HepG2 (cell line): ENCODE measurements around the gene CRADD. TPM values are rescaled to one million over a fixed set of nuclear protein-coding genes. Genes with fewer than 3 reads are reported as not detected.

Experiments used
- ATAC-seq: fragments of 200-7000 bp; cut with Tn5 transposase; 3 replicates; pipeline ENCODE4 v1.9.1; 2020; ENCODE audit warnings: mild to moderate bottlenecking, moderate library complexity
- BruUV-seq: library from RNA; stranded (reverse); fragments of 400-500 nt; replicated peaks from 2 replicates; lab custom pipeline; 2021; lab: Mats Ljungman, UMichigan
- CTCF ChIA-PET: fragments of 300-600 bp; formaldehyde crosslinking; extraction: SDS; loops from one replicate; lab custom pipeline; 2021; ENCODE audit warnings: low total read pairs, inconsistent platforms, low intra/inter-chr PET ratio; lab: Yijun Ruan, JAX
- POLR2A ChIA-PET: fragments of 350-600 bp; sonication (Branson Sonifier 250); formaldehyde crosslinking; loops from one replicate; lab custom pipeline; 2020; ENCODE audit warnings: antibody characterized with exemption, inconsistent platforms; lab: Yijun Ruan, JAX
- DNase-seq: peaks from one replicate; pipeline ENCODE4 v3.0.0-alpha.2; 2015; ENCODE audit warnings: low spot score
- FAIRE-seq: peaks from 3 replicates; lab custom pipeline; 2011; peaks lifted over from hg19 to GRCh38; lab: Jason Lieb, UNC
- H2AFZ ChIP-seq: one replicate; pipeline ENCODE4 v1.6.1; 2011; ENCODE audit warnings: low read length, inconsistent platforms
- H3K27ac ChIP-seq: fragments of 300-600 bp; 3 replicates; pipeline ENCODE4 v1.8.0; 2011; ENCODE audit warnings: mixed run types, mild to moderate bottlenecking, mixed read lengths, low read length, inconsistent platforms; ENCODE audit not compliant: insufficient read depth; ENCODE audit errors: extremely low read length
- H3K27me3 ChIP-seq, 2 experiments: fragments of 200-600 bp in 1 of 2; 2 replicates in 1 of 2; 3 replicates in 1 of 2; pipeline versions ENCODE4 v1.6.0 to v1.8.0; 2011; ENCODE audit warnings: low read length in 2 of 2, mild to moderate bottlenecking in 2 of 2, moderate library complexity in 2 of 2, inconsistent platforms in 1 of 2; ENCODE audit not compliant: insufficient read depth in 2 of 2, control insufficient read depth in 1 of 2
- H3K36me3 ChIP-seq, 2 experiments: fragments of 200-600 bp in 1 of 2; replicated peaks in 1 of 2; 2 replicates in 1 of 2; 3 replicates in 1 of 2; pipeline versions ENCODE4 v1.5.1 to v1.8.0; 2011; ENCODE audit warnings: low read length in 2 of 2, inconsistent platforms in 1 of 2; ENCODE audit not compliant: insufficient read depth in 2 of 2, control insufficient read depth in 1 of 2
- H3K4me1 ChIP-seq: 2 replicates; pipeline ENCODE4 v1.5.1; 2012; ENCODE audit warnings: low read length, inconsistent platforms; ENCODE audit not compliant: insufficient read depth
- H3K4me2 ChIP-seq: 2 replicates; pipeline ENCODE4 v1.6.0; 2011; ENCODE audit warnings: low read depth, low read length, inconsistent platforms
- H3K4me3 ChIP-seq, 3 experiments: fragments of 200-600 bp in 1 of 3; sonication (generic), shearing (Covaris generic) in 1 of 3; replicated peaks in 1 of 3; 2 replicates each; pipeline ENCODE4 v1.5.1; 2011 to 2016; ENCODE audit warnings: low read length in 3 of 3, inconsistent platforms in 2 of 3, low read depth in 2 of 3, mild to moderate bottlenecking in 2 of 3, control low read depth in 1 of 3, mixed read lengths in 1 of 3; ENCODE audit not compliant: insufficient read depth in 1 of 3
- H3K79me2 ChIP-seq: one replicate; pipeline ENCODE4 v1.6.1; 2011; ENCODE audit warnings: low read length, inconsistent platforms; ENCODE audit not compliant: insufficient read depth
- H3K9ac ChIP-seq: 2 replicates; pipeline ENCODE4 v1.6.0; 2011; ENCODE audit warnings: mild to moderate bottlenecking, low read depth, low read length, inconsistent platforms; ENCODE audit not compliant: insufficient read depth
- H3K9me3 ChIP-seq: 2 replicates; pipeline ENCODE4 v1.5.1; 2012; ENCODE audit warnings: mild to moderate bottlenecking, low read length
- H4K20me1 ChIP-seq: 2 replicates; pipeline ENCODE4 v1.6.0; 2011; ENCODE audit warnings: inconsistent platforms, mild to moderate bottlenecking, low read length, moderate library complexity; ENCODE audit not compliant: insufficient read depth
- GATAD1 ChIP-seq: IDR thresholded peaks from 2 replicates; pipeline ENCODE4 v1.6.1; 2016; ENCODE audit warnings: missing genetic modification reagents, missing compliant biosample characterization
- HNF4A ChIP-seq: sonication (generic); formaldehyde crosslinking; IDR thresholded peaks from 2 replicates; pipeline ENCODE4 v1.4.0; 2020; ENCODE audit warnings: missing genetic modification reagents
- IRF2 ChIP-seq: IDR thresholded peaks from 2 replicates; pipeline ENCODE4 v1.6.1; 2018; ENCODE audit warnings: missing genetic modification reagents, missing compliant biosample characterization
- ISX ChIP-seq: sonication (generic); formaldehyde crosslinking; conservative IDR thresholded peaks from 2 replicates; pipeline ENCODE4 v1.5.0; 2020; ENCODE audit warnings: missing genetic modification reagents
- MLLT10 ChIP-seq: sonication (generic); formaldehyde crosslinking; IDR thresholded peaks from 2 replicates; pipeline ENCODE4 v1.4.0; 2020; ENCODE audit warnings: missing genetic modification reagents
- MLXIP ChIP-seq: sonication (generic); formaldehyde crosslinking; IDR thresholded peaks from 2 replicates; pipeline ENCODE4 v1.9.0; 2021; ENCODE audit warnings: missing genetic modification reagents, borderline replicate concordance
- RBM22 ChIP-seq: fragments of 200-400 bp; formaldehyde crosslinking; optimal IDR thresholded peaks from 2 replicates; pipeline ENCODE3; 2017; ENCODE audit warnings: mild to moderate bottlenecking, low read length, moderate library complexity
- SOX13 ChIP-seq, 3 experiments: fragments of 450-650 bp in 1 of 3; sonication (generic) in 1 of 3; formaldehyde crosslinking in 1 of 3; IDR thresholded peaks in 2 of 3; conservative IDR thresholded peaks in 1 of 3; 2 replicates each; pipeline versions ENCODE4 v1.5.0 to v1.6.1; 2016 to 2020; ENCODE audit warnings: antibody characterized with exemption in 1 of 3, mild to moderate bottlenecking in 1 of 3, missing compliant biosample characterization in 1 of 3, missing genetic modification reagents in 1 of 3, moderate library complexity in 1 of 3
- TBL1XR1 ChIP-seq: fragments of 150-350 bp; IDR thresholded peaks from 2 replicates; pipeline ENCODE4 v1.6.1; 2014; ENCODE audit warnings: borderline replicate concordance, low read length; ENCODE audit not compliant: partially characterized antibody
- TBX2 ChIP-seq: sonication (generic); formaldehyde crosslinking; IDR thresholded peaks from 2 replicates; pipeline ENCODE4 v1.5.0; 2020; ENCODE audit warnings: missing genetic modification reagents, mild to moderate bottlenecking, borderline replicate concordance
- ZNF224 ChIP-seq: sonication (generic); formaldehyde crosslinking; IDR thresholded peaks from 2 replicates; pipeline ENCODE4 v1.5.0; 2020; ENCODE audit warnings: mild to moderate bottlenecking, missing genetic modification reagents
- ZNF253 ChIP-seq: sonication (generic); formaldehyde crosslinking; IDR thresholded peaks from 2 replicates; pipeline ENCODE4 v1.8.0; 2022; ENCODE audit warnings: mild to moderate bottlenecking, missing genetic modification reagents, borderline replicate concordance
- ZNF362 ChIP-seq: sonication (generic); formaldehyde crosslinking; IDR thresholded peaks from 2 replicates; pipeline ENCODE4 v1.4.0; 2020; ENCODE audit warnings: missing genetic modification reagents, mild to moderate bottlenecking, borderline replicate concordance
- ZNF770 ChIP-seq: sonication (generic); formaldehyde crosslinking; IDR thresholded peaks from 2 replicates; pipeline ENCODE4 v1.5.0; 2020; ENCODE audit warnings: mild to moderate bottlenecking, missing genetic modification reagents
- WGBS: methylation state at CpG from one replicate; pipeline ENCODE4 v1.1.6; 2017; ENCODE audit warnings: low lambda C conversion rate; 5-methylcytosine and 5-hydroxymethylcytosine counted together
- in situ Hi-C: cut with HindIII; loops from 2 replicates; pipeline ENCODE4 v1.10.0; 2017; ENCODE audit warnings: low pct_unique_long_range_greater_than_20kb; ENCODE audit not compliant: extremely low pct_ligation_motif_present
- intact Hi-C: fragments of 100-400 bp; cut with micrococcal nuclease; formaldehyde crosslinking; loops from one replicate; pipeline ENCODE4 v1.10.0; 2022; ENCODE audit not compliant: unreplicated experiment
- polyA plus RNA-seq, 8 experiments: library from polyadenylated mRNA; depleted of rRNA in 3 of 8; stranded (reverse) in 7 of 8; unstranded in 1 of 8; fragments of >200 nt; fragmentation: Illumina TruSeq in 4 of 8; extraction: Trizol in 4 of 8; gene quantifications; 2 replicates each; pipeline versions ENCODE4 v1.2.1 to v1.2.3, GENCODE V29; 2011 to 2016; ENCODE audit warnings: low read depth in 4 of 8, missing spikeins in 1 of 8, mixed read lengths in 1 of 8; ENCODE audit not compliant: insufficient read depth in 1 of 8
- total RNA-seq, 5 experiments: library from RNA; depleted of rRNA; stranded (reverse); fragments of >200 nt; fragmentation: Illumina TruSeq; extraction: Trizol; gene quantifications; 2 replicates each; pipeline ENCODE4 v1.2.3, GENCODE V29; 2016; ENCODE audit warnings: low read depth in 1 of 5
- TF ChIP-seq, protein P1 (sequence below): sonication (generic); formaldehyde crosslinking; IDR thresholded peaks from 2 replicates; pipeline ENCODE4 v1.4.0; 2020; ENCODE audit warnings: missing genetic modification reagents

Gene CRADD
- total and polyA plus RNA-seq, 2 of the 13 experiments (the other 11 are each of a cell fraction or from before 2014, with no cell fraction given) = 12.4 to 18.8 TPM

DNA sequence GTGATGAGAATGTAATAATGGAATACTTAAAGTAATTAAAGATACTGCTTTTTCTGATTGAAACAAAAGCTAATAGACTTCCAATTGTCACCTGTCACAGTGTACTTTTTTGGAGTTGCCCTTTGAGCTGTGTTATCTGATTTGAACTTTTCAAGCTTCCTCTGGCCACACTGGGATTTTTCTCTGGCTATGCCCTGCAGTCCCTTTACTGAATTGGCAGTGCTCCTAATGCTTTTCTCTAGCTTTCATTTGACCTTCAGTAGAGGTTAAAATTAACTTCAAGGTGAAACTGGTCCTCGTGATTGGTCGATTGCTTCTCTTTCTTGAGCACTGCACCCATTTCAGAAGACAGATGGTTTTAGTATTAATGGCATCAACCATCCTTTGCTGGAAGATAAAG is 89.2 kb downstream of the CRADD start:
- no peak overlapping the region for H3K4me3 ChIP-seq
- DNase-seq = no peak
- H4K20me1 ChIP-seq = no peaks in the 10 kb centered on the region
- H2AFZ ChIP-seq = no peak overlapping the region
- peak; percentile 61 for FAIRE-seq
- no peak overlapping the region for H3K27ac ChIP-seq
- in situ Hi-C loops = no loop called here
- BruUV-seq = no TSS peak
- H3K4me1 ChIP-seq = peaks cover 33% of the 10 kb centered on the region
- intact Hi-C loops = no loop called here
- H3K79me2 ChIP-seq = no peaks in the 10 kb centered on the region
- ChIA-PET CTCF (no interaction called here), POLR2A (no interaction called here)
- no peaks in the 10 kb centered on the region for H3K36me3 ChIP-seq
- 8% methylated on average over 2 of the region's 2 CpGs for WGBS
- no peak overlapping the region for H3K4me2 ChIP-seq
- H3K27me3 ChIP-seq = no peaks in the 10 kb centered on the region
- no peaks in the 10 kb centered on the region for H3K9me3 ChIP-seq
- no peak overlapping the region for H3K9ac ChIP-seq
- ATAC-seq = peak; percentile 47; the same call in 1 of the 3 replicates
- no peak for TF ChIP-seq ZNF770 (CRISPR knock-in tag)
- TF ChIP-seq RBM22 = no peak
- TF ChIP-seq, protein P1, sequence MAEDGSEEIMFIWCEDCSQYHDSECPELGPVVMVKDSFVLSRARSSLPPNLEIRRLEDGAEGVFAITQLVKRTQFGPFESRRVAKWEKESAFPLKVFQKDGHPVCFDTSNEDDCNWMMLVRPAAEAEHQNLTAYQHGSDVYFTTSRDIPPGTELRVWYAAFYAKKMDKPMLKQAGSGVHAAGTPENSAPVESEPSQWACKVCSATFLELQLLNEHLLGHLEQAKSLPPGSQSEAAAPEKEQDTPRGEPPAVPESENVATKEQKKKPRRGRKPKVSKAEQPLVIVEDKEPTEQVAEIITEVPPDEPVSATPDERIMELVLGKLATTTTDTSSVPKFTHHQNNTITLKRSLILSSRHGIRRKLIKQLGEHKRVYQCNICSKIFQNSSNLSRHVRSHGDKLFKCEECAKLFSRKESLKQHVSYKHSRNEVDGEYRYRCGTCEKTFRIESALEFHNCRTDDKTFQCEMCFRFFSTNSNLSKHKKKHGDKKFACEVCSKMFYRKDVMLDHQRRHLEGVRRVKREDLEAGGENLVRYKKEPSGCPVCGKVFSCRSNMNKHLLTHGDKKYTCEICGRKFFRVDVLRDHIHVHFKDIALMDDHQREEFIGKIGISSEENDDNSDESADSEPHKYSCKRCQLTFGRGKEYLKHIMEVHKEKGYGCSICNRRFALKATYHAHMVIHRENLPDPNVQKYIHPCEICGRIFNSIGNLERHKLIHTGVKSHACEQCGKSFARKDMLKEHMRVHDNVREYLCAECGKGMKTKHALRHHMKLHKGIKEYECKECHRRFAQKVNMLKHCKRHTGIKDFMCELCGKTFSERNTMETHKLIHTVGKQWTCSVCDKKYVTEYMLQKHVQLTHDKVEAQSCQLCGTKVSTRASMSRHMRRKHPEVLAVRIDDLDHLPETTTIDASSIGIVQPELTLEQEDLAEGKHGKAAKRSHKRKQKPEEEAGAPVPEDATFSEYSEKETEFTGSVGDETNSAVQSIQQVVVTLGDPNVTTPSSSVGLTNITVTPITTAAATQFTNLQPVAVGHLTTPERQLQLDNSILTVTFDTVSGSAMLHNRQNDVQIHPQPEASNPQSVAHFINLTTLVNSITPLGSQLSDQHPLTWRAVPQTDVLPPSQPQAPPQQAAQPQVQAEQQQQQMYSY (CRISPR knock-in tag) = no peak
- TF ChIP-seq ZNF224 = no peak
- no peak for TF ChIP-seq ISX (CRISPR knock-in tag)
- no peak for TF ChIP-seq IRF2 (CRISPR knock-in tag)
- TF ChIP-seq ZNF362 (CRISPR knock-in tag) = no peak
- TF ChIP-seq GATAD1 (CRISPR knock-in tag) = no peak
- no peak for TF ChIP-seq MLLT10 (CRISPR knock-in tag)
- no peak for TF ChIP-seq TBL1XR1
- no peak for TF ChIP-seq TBX2 (CRISPR knock-in tag)
- no peak for TF ChIP-seq ZNF253
- no peak for TF ChIP-seq MLXIP (CRISPR knock-in tag)
- TF ChIP-seq HNF4A (CRISPR knock-in tag) = peak; percentile 54
- no peak for TF ChIP-seq SOX13 (IDR thresholded peaks at IDR 0.05)
- TF ChIP-seq SOX13 (CRISPR knock-in tag; conservative IDR thresholded peaks at IDR 0.05 in 1 of 2, IDR thresholded peaks at IDR 0.05 in 1 of 2) = peak in 1 of 2 experiments; percentile 20; a peak in 1 of 4 replicates
